Spinal cord (tissue), 10 donors: ENCODE measurements around the gene RUFY4. TPM values are rescaled to one million over a fixed set of nuclear protein-coding genes. Genes with fewer than 3 reads are reported as not detected.

Experiments
- DNase-seq, 6 donors: peaks; one replicate each; pipeline versions ENCODE4 v3.0.0 to v3.0.0-alpha.2; 2013 to 2015; ENCODE audit warnings: low spot score in 6 of 6, low read depth in 4 of 6
- H3K27ac ChIP-seq: one replicate; pipeline ENCODE4 v1.5.1; 2013; ENCODE audit warnings: low read depth, low read length, control low read depth
- H3K27me3 ChIP-seq: one replicate; pipeline ENCODE4 v1.6.1; 2013; ENCODE audit warnings: low read length; ENCODE audit not compliant: control insufficient read depth, insufficient read depth
- H3K36me3 ChIP-seq: one replicate; pipeline ENCODE4 v1.6.1; 2013; ENCODE audit warnings: low read length; ENCODE audit not compliant: control insufficient read depth, insufficient read depth
- H3K4me1 ChIP-seq: one replicate; pipeline ENCODE4 v1.6.1; 2013; ENCODE audit warnings: low read length; ENCODE audit not compliant: control insufficient read depth, insufficient read depth
- H3K4me3 ChIP-seq: one replicate; pipeline ENCODE4 v1.5.1; 2013; ENCODE audit warnings: low read depth, low read length, control low read depth
- H3K9me3 ChIP-seq: one replicate; pipeline ENCODE4 v1.6.1; 2013; ENCODE audit warnings: low read length; ENCODE audit not compliant: control insufficient read depth, insufficient read depth
- WGBS: methylation state at CpG from one replicate; pipeline ENCODE4 v1.1.5; 2013; ENCODE audit warnings: missing lambda C conversion rate; ENCODE audit not compliant: insufficient coverage; 5-methylcytosine and 5-hydroxymethylcytosine counted together
- polyA plus RNA-seq, 2 donors: library from polyadenylated mRNA; unstranded; fragments of 120-200 nt; gene quantifications; one replicate each; pipeline ENCODE4 v1.2.1, GENCODE V29; 2013; ENCODE audit not compliant: insufficient read length in 2 of 2
- total RNA-seq, 2 donors: library from RNA; depleted of rRNA in 1 of 2; stranded (reverse); fragments of 120-200 nt in 1 of 2; fragments of >200 nt in 1 of 2; gene quantifications; one replicate each; pipeline versions ENCODE4 v1.2.3 to v1.2.4, GENCODE V29; 2013 to 2014
- donor health status: healthy.

RUFY4 gene
- total and polyA plus RNA-seq, 4 donors = 0.06 to 0.67 (median 0.21) TPM

- no peak for DNase-seq
- 93% methylated on average over 4 of the region's 4 CpGs for WGBS
- H3K27ac ChIP-seq = no peak overlapping the region
- H3K36me3 ChIP-seq = no peaks in the 10 kb centered on the region
- no peaks in the 10 kb centered on the region for H3K27me3 ChIP-seq
- H3K9me3 ChIP-seq = no peaks in the 10 kb centered on the region
- H3K4me1 ChIP-seq = peaks cover 14% of the 10 kb centered on the region
- H3K4me3 ChIP-seq = no peak overlapping the region
These were observed 1.5 kb downstream of the RUFY4 start for GRCh38 chr2:218070587-218070986.

DNA sequence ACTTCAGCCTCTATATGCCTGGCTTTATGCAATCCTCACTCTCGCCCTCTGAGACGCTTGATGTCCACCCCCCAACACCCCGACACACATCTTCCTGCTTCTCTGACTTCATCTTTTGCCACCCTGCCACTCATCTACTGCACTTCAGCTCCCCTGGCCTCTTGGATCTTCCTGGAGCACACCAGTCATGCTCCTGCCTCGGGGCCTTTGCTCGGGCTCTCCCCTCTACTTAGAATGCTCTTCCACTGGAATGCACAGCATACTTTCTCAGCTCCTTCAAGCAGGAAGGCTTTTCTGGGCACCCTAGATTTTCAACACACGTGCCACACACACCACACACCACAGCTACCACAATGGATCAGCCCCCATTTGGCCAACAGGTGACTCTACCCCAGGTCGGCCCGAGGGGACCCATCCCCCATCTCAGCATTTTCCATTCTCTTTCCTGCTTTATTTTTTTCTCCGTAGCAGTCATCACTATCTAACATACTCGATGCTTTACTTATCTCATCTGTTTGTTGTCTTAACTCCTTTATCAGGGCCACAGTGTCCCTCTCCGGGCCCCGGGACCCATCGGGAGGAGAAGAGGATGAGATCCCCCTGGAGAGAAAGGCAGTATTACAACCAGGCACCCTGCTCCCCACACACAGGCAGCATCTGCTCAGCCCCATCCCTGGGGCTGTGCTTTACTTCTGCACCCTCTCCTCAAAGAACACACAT is 2.3 kb downstream of the RUFY4 start:
- 93% methylated on average over 13 of the region's 13 CpGs for WGBS
- H3K4me3 ChIP-seq = no peak overlapping the region
- no peaks in the 10 kb centered on the region for H3K36me3 ChIP-seq
- no peaks in the 10 kb centered on the region for H3K27me3 ChIP-seq
- no peak overlapping the region for H3K27ac ChIP-seq
- no peak for DNase-seq
- H3K9me3 ChIP-seq = no peaks in the 10 kb centered on the region
- H3K4me1 ChIP-seq = peaks cover 14% of the 10 kb centered on the region

DNA sequence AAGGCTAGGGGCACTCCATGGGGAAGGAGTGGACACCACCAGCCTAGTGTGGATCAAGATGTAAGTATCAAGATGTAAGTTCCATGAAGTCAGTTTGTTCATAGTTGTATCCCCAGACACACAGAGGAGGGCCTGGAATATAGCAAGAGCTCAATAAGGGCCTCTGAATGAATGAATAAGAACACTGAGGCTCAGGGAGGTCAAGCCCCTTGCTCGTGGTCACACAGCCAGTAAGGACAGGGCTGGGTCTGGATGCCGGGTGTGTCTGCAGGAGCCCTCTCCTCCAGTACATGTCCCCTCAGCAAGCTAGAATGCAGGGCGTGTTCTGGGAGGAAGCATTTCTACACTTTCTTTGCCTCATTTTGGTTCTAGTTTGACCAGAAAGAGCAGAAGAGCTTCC is 2.9 kb downstream of the RUFY4 start:
- DNase-seq = no peak
- 85% methylated on average over 2 of the region's 3 CpGs for WGBS
- no peaks in the 10 kb centered on the region for H3K27me3 ChIP-seq

DNA sequence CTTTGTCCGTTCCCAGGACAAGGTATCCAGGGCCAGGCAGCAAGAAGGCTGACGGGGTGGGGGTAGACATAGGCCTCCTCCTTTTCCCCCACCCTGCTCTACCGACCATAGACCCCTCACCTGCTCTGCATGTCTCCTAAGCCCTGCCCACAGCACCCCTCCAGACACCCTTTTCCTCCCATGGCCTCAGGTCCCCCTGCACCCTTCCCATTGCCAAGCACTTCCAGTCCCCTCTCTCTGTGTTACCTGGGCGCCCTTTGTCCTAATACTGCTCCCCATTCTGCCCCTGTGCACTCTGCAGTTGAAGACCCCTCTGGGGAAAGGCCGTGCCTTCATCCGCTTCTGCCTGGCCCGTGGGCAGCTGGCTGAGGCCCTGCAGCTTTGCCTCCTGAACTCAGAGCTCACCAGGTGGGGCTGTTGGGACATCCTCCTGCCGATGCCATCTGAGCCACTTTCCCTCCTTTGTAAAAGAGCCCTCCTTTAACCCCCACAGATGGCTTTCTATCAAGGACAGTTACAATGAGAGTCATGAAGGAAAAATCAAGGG is 3.5 kb downstream of the RUFY4 start:
- no peaks in the 10 kb centered on the region for H3K36me3 ChIP-seq
- DNase-seq = no peak
- H3K27ac ChIP-seq = no peak overlapping the region
- peaks cover 13% of the 10 kb centered on the region for H3K4me1 ChIP-seq
- H3K9me3 ChIP-seq = no peaks in the 10 kb centered on the region
- no peak overlapping the region for H3K4me3 ChIP-seq
- 88% methylated on average over 7 of the region's 8 CpGs for WGBS
- no peaks in the 10 kb centered on the region for H3K27me3 ChIP-seq

More for the DNA sequence above, 2.9 kb downstream of the RUFY4 start:
- Histone ChIP-seq H3K4me3 (no peak overlapping the region), H3K9me3 (no peaks in the 10 kb centered on the region), H3K4me1 (peaks cover 14% of the 10 kb centered on the region), H3K27ac (no peak overlapping the region), H3K36me3 (no peaks in the 10 kb centered on the region)

DNA sequence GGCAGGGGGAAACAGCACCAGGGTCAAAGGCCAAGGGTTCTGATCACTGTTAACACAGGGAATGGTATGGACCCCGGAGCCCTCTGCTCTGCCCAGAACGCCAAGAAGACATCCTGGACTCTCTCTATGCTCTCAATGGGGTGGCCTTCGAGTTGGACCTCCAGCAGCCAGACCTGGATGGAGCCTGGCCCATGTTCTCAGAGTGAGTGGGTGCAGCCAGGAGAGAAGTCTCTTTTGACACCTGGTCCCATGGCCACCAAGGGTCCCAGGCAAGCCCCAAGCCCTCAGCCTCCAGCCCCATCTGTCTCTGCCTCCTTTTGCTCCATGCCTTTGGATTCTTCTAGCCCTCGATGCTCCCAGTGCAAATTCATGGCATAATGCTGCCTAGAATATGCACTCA is 4.1 kb downstream of the RUFY4 start:
- WGBS = 91% methylated on average over 4 of the region's 4 CpGs
- H3K9me3 ChIP-seq = no peaks in the 10 kb centered on the region
- H3K4me3 ChIP-seq = no peak overlapping the region
- H3K36me3 ChIP-seq = no peaks in the 10 kb centered on the region
- H3K4me1 ChIP-seq = peaks cover 10% of the 10 kb centered on the region
- no peak for DNase-seq
- H3K27ac ChIP-seq = no peak overlapping the region
- H3K27me3 ChIP-seq = no peaks in the 10 kb centered on the region

DNA sequence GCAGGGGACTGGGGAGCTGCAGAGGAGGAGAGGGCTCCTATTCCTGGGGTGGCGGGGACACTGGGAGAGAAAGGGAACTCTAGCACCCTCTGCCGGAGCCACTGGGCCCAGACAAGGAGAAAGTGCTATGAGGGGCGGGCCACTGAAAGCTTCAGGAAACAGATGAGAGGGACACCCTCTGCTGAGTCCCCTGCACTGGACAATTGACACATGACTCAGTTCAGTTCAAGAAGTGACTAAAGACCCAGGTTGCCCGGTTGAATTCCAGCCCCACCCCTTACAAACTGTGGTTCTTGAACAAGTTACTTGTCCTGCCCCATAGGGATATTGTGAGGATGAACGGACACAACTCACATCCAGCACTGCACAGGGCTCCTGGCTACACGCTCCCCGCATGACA is 5.0 kb downstream of the RUFY4 start:
- Histone ChIP-seq H3K36me3 (no peaks in the 10 kb centered on the region), H3K4me3 (no peak overlapping the region), H3K27me3 (no peaks in the 10 kb centered on the region), H3K4me1 (peaks cover 2% of the 10 kb centered on the region), H3K9me3 (no peaks in the 10 kb centered on the region), H3K27ac (no peak overlapping the region)
- 56% methylated on average over 7 of the region's 7 CpGs for WGBS
- no peak for DNase-seq

- 63% methylated on average over 7 of the region's 10 CpGs for WGBS
- Histone ChIP-seq H3K9me3 (no peaks in the 10 kb centered on the region), H3K36me3 (no peaks in the 10 kb centered on the region), H3K4me3 (no peak overlapping the region), H3K27ac (no peak overlapping the region), H3K27me3 (no peaks in the 10 kb centered on the region), H3K4me1 (no peaks in the 10 kb centered on the region)
- DNase-seq = no peak
These were observed 7.1 kb downstream of the RUFY4 start for GRCh38 chr2:218075975-218076811.

GRCh38 chr2:218077464-218078216 is 8.6 kb downstream of the RUFY4 start:
- Histone ChIP-seq H3K36me3 (no peaks in the 10 kb centered on the region), H3K27ac (no peak overlapping the region), H3K4me3 (no peak overlapping the region), H3K27me3 (no peaks in the 10 kb centered on the region), H3K9me3 (no peaks in the 10 kb centered on the region), H3K4me1 (no peaks in the 10 kb centered on the region)
- 81% methylated on average over 6 of the region's 9 CpGs for WGBS
- no peak for DNase-seq
